HEK293T (cell line): ENCODE data around the gene FUT7.

Experiments
- BHLHE40 ChIP-seq: fragments of 450-650 bp; IDR thresholded peaks from 2 replicates; pipeline ENCODE4 v1.6.1; 2016; ENCODE audit warnings: mild to moderate bottlenecking, moderate library complexity, borderline replicate concordance
- CTBP1 ChIP-seq: fragments of 450-650 bp; IDR thresholded peaks from 2 replicates; pipeline ENCODE4 v1.6.1; 2016; ENCODE audit warnings: borderline replicate concordance
- FOXA1 ChIP-seq: fragments of 450-650 bp; IDR thresholded peaks from 2 replicates; pipeline ENCODE4 v1.6.1; 2016; ENCODE audit warnings: mild to moderate bottlenecking
- FOXM1 ChIP-seq: fragments of 450-650 bp; IDR thresholded peaks from 2 replicates; pipeline ENCODE4 v1.6.1; 2017; ENCODE audit warnings: mild to moderate bottlenecking, borderline replicate concordance
- HDGF ChIP-seq: fragments of 450-650 bp; IDR thresholded peaks from 2 replicates; pipeline ENCODE4 v1.6.1; 2017; ENCODE audit warnings: antibody characterized with exemption, borderline replicate concordance
- L3MBTL2 ChIP-seq: fragments of 450-650 bp; conservative IDR thresholded peaks from 2 replicates; pipeline ENCODE4 v1.6.1; 2016; ENCODE audit warnings: mild to moderate bottlenecking
- SP1 ChIP-seq: fragments of 450-650 bp; IDR thresholded peaks from 2 replicates; pipeline ENCODE4 v1.6.1; 2017
- SUZ12 ChIP-seq: fragments of 450-650 bp; IDR thresholded peaks from 2 replicates; pipeline ENCODE4 v1.6.1; 2016; ENCODE audit warnings: mild to moderate bottlenecking
- TF ChIP-seq, protein P1 (sequence below): fragments of 450-650 bp; IDR thresholded peaks from 2 replicates; pipeline ENCODE4 v1.6.1; 2016

- TF ChIP-seq SUZ12: no peak
- TF ChIP-seq, protein P1, sequence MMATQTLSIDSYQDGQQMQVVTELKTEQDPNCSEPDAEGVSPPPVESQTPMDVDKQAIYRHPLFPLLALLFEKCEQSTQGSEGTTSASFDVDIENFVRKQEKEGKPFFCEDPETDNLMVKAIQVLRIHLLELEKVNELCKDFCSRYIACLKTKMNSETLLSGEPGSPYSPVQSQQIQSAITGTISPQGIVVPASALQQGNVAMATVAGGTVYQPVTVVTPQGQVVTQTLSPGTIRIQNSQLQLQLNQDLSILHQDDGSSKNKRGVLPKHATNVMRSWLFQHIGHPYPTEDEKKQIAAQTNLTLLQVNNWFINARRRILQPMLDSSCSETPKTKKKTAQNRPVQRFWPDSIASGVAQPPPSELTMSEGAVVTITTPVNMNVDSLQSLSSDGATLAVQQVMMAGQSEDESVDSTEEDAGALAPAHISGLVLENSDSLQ: no peak
- no peak for TF ChIP-seq HDGF
- TF ChIP-seq CTBP1: no peak
- no peak for TF ChIP-seq FOXA1
- no peak for TF ChIP-seq L3MBTL2
- TF ChIP-seq BHLHE40: no peak
- TF ChIP-seq SP1: no peak
- TF ChIP-seq FOXM1: no peak
These were observed 12.8 kb upstream of the FUT7 start for GRCh38 chr9:137044502-137045177.
